GM18520 (cell line): ENCODE results near the gene LONRF3.

ENCODE experiments used
- ATAC-seq: cut with Tn5 transposase; IDR thresholded peaks from one replicate; pipeline ENCODE4 v1.9.1; 2021; ENCODE audit not compliant: unreplicated experiment

LONRF3 gene

GRCh38 chrX:118974088-118974907 lies at the start of gene LONRF3:
Gene LONRF3, plus strand, starts transcription at chrX:118974618. Its CDS starts 163 bp downstream, at chrX:118974781.
- no peak for ATAC-seq

- ATAC-seq = no peak
Measured at GRCh38 chrX:118928151-118928550, 46.3 kb upstream of the LONRF3 start.

GRCh38 chrX:118935352-118935751 lies 39.1 kb upstream of the LONRF3 start:
- ATAC-seq = no peak

- no peak for ATAC-seq
Measured at GRCh38 chrX:118941147-118941546, 33.3 kb upstream of the LONRF3 start.

- no peak for ATAC-seq
Measured at GRCh38 chrX:118943102-118943501, 31.3 kb upstream of the LONRF3 start.

- ATAC-seq = no peak
Measured at GRCh38 chrX:118945921-118946320, 28.5 kb upstream of the LONRF3 start.

GRCh38 chrX:118948270-118948669 lies 26.1 kb upstream of the LONRF3 start:
- ATAC-seq = no peak

GRCh38 chrX:118961866-118962560 lies 12.4 kb upstream of the LONRF3 start:
- no peak for ATAC-seq

GRCh38 chrX:118963159-118963558 lies 11.3 kb upstream of the LONRF3 start:
- no peak for ATAC-seq

GRCh38 chrX:118964252-118964651 lies 10.2 kb upstream of the LONRF3 start:
- ATAC-seq = no peak

- no peak for ATAC-seq
Measured at GRCh38 chrX:118965395-118965794, 9.0 kb upstream of the LONRF3 start.

- no peak for ATAC-seq
Measured at GRCh38 chrX:118968031-118968430, 6.4 kb upstream of the LONRF3 start.

- ATAC-seq = no peak
Measured at GRCh38 chrX:118971552-118971951, 2.9 kb upstream of the LONRF3 start.

- no peak for ATAC-seq
Measured at GRCh38 chrX:118973389-118974087, 880 bp upstream of the LONRF3 start.

- no peak for ATAC-seq
Measured at GRCh38 chrX:118974908-118975671, 672 bp downstream of the LONRF3 start.

GRCh38 chrX:118975831-118976598 lies 1.6 kb downstream of the LONRF3 start:
- no peak for ATAC-seq

GRCh38 chrX:118976599-118977340 lies 2.4 kb downstream of the LONRF3 start:
- no peak for ATAC-seq

GRCh38 chrX:118977424-118977823 lies 3.0 kb downstream of the LONRF3 start:
- ATAC-seq = no peak

GRCh38 chrX:118978451-118978850 lies 4.0 kb downstream of the LONRF3 start:
- no peak for ATAC-seq

GRCh38 chrX:118980761-118981160 lies 6.3 kb downstream of the LONRF3 start:
- no peak for ATAC-seq
